Activated T-helper 17 cell treated with anti-CD3 and anti-CD28 coated beads, Interleukin-2, amount 50 U/mL, for 72 hours (primary cell): Measurements from ENCODE around the gene VKORC1L1. TPM values are rescaled to one million over a fixed set of nuclear protein-coding genes. Genes with fewer than 3 reads are reported as not detected.
"Not testable (repeated sequence)": the region's sequence is repeated elsewhere in the genome, so short reads cannot be mapped to it uniquely, and the experiment has no call there.

Experiments used
- ATAC-seq: fragments of 150-1000 bp; cut with Tn5 transposase; replicated peaks from 2 replicates; pipeline ENCODE4 v1.10.0; 2021; ENCODE audit warnings: mild to moderate bottlenecking, moderate library complexity
- H3K27ac Mint-ChIP-seq: one replicate; pipeline ENCODE4 v1.8.0; 2022; ENCODE audit warnings: mixed read lengths
- H3K27me3 Mint-ChIP-seq: one replicate; pipeline ENCODE4 v1.8.0; 2022; ENCODE audit warnings: mixed read lengths
- H3K36me3 Mint-ChIP-seq: one replicate; pipeline ENCODE4 v1.8.0; 2022; ENCODE audit warnings: low read depth, mild to moderate bottlenecking, mixed read lengths
- H3K4me1 Mint-ChIP-seq: one replicate; pipeline ENCODE4 v1.8.0; 2022; ENCODE audit warnings: mixed read lengths
- H3K4me3 Mint-ChIP-seq: one replicate; pipeline ENCODE4 v1.8.0; 2022; ENCODE audit warnings: mild to moderate bottlenecking, mixed read lengths
- H3K9me3 Mint-ChIP-seq: one replicate; pipeline ENCODE4 v1.8.0; 2022; ENCODE audit warnings: mixed read lengths
- total RNA-seq, 2 donors: library from RNA; stranded (reverse); gene quantifications; one replicate each; pipeline ENCODE4 v1.2.3, GENCODE V29; 2022

The VKORC1L1 gene
- total RNA-seq, 2 donors from 2014 or later: 10.4 to 22.8 TPM

- H3K36me3 Mint-ChIP-seq: peaks cover 23% of the 10 kb centered on the region
- not testable (repeated sequence) for H3K4me3 Mint-ChIP-seq, H3K4me1 Mint-ChIP-seq, ATAC-seq, H3K27me3 Mint-ChIP-seq, H3K27ac Mint-ChIP-seq
- H3K9me3 Mint-ChIP-seq: peaks cover 12% of the 10 kb centered on the region
Observed at GRCh38 chr7:65898677-65899447, 26.0 kb downstream of the VKORC1L1 start.

DNA sequence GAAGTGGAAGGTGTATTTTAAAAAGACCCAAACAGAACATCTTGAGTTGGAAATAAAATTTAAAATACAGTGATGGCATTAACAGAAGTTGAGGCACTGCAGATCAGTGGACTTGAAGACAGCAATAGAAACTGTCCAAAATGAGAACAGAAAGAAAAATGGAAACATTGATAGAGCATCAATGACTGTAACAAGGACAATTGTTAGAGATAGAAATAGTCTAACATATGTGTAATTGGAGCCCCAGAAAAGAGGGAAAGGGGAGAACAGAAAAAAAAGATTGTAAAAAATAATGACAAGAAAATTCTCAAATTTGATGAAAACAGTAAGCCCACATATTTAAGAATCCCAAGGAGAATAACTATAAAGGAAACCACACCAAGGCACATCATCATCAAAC lies 29.4 kb downstream of the VKORC1L1 start:
- peaks cover 5% of the 10 kb centered on the region for H3K4me1 Mint-ChIP-seq

DNA sequence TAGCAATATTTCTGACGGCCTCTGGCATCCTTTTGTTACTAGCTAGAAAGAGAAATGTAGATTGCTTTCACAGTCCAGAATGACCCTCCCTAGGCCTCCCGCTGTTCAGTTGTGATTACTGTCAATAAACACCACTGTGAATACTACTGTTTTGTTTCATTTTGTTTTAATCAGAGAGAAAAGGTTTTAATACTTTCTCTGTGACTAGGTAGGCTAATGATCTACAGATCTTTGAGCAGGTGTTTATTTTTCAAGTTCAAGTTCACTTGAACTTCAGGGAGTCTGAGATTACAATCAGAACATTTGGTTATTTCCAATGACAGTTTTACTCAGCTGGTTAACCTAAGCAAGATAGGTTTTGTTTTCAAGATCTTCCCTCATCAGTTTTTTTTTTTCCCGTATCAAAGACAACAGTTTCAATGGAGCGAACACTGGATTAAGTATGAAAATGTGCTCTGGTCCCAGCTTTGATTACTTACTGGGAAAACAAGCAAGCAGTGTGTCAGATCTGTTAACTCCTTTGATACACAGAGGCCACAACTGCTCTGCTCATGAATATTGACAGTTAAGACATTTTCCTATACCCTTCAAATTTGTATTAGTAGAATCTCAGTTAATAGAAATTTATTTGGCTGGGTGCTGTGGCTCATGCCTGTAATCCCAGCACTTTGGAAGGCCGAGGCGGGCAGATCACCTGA lies 34.8 kb downstream of the VKORC1L1 start:
- Mint-ChIP-seq H3K27ac (no peak overlapping the region), H3K4me3 (no peak overlapping the region), H3K27me3 (no peaks in the 10 kb centered on the region), H3K36me3 (peaks cover under 1% of the 10 kb centered on the region), H3K9me3 (no peaks in the 10 kb centered on the region), H3K4me1 (peaks cover 5% of the 10 kb centered on the region)
- no peak for ATAC-seq

More for the DNA sequence above, 29.4 kb downstream of the VKORC1L1 start:
- no peaks in the 10 kb centered on the region for H3K27me3 Mint-ChIP-seq
- peaks cover 12% of the 10 kb centered on the region for H3K9me3 Mint-ChIP-seq
- H3K4me3 Mint-ChIP-seq: no peak overlapping the region
- H3K36me3 Mint-ChIP-seq: peaks cover 23% of the 10 kb centered on the region
- no peak for ATAC-seq
- no peak overlapping the region for H3K27ac Mint-ChIP-seq

DNA sequence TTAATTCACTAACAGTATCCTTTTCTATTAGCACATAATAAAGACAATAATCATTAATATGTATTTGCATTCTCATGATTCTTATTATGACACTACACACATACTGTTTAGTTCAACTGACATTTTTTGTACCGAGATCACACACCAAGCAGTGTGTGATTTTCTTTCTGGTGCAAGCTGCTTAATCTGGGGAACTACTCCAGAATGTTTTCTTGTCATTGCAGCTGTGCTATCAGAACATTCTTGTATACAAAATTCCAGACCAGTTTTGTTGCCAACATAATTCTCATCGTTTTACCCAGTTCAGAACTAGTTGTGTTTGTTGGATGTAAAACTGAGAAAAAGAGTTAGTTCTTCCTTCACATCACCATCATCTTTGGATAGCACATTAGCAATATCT lies 37.4 kb downstream of the VKORC1L1 start:
- H3K27me3 Mint-ChIP-seq: no peaks in the 10 kb centered on the region
- ATAC-seq: no peak
- H3K4me1 Mint-ChIP-seq: peaks cover 5% of the 10 kb centered on the region
- no peak overlapping the region for H3K4me3 Mint-ChIP-seq
- H3K27ac Mint-ChIP-seq: no peak overlapping the region
- H3K9me3 Mint-ChIP-seq: no peaks in the 10 kb centered on the region
- no peaks in the 10 kb centered on the region for H3K36me3 Mint-ChIP-seq

- H3K9me3 Mint-ChIP-seq: no peaks in the 10 kb centered on the region
- H3K27me3 Mint-ChIP-seq: no peaks in the 10 kb centered on the region
- H3K27ac Mint-ChIP-seq: no peak overlapping the region
- no peaks in the 10 kb centered on the region for H3K36me3 Mint-ChIP-seq
- H3K4me3 Mint-ChIP-seq: no peak overlapping the region
- ATAC-seq: no peak
- peaks cover 8% of the 10 kb centered on the region for H3K4me1 Mint-ChIP-seq
Observed at GRCh38 chr7:65912237-65912636, 39.4 kb downstream of the VKORC1L1 start.

GRCh38 chr7:65915921-65916657 lies 43.2 kb downstream of the VKORC1L1 start:
- H3K9me3 Mint-ChIP-seq: no peaks in the 10 kb centered on the region
- no peak overlapping the region for H3K27ac Mint-ChIP-seq
- ATAC-seq: no peak
- H3K36me3 Mint-ChIP-seq: no peaks in the 10 kb centered on the region
- H3K4me1 Mint-ChIP-seq: peaks cover 14% of the 10 kb centered on the region
- H3K4me3 Mint-ChIP-seq: no peak overlapping the region
- no peaks in the 10 kb centered on the region for H3K27me3 Mint-ChIP-seq

DNA sequence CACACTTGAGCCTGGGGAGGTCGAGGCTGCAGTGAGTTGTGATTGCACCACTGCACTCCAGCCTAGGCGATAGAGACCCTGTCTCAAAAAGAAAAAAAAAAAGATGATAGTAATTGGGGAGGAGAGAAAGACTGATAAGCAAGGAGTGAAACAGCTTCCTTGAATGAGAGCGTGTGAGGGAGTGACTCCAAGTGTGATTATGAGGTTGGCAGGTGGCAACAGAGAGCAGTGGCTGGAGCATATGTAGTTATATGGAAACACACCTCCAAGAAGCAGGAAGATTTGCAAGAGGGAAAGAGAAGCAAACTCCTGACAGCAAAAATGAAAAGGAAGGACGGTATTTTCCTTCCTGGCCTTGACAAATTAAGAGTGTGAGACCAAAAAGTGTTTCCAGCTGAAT lies 50.4 kb downstream of the VKORC1L1 start:
- Mint-ChIP-seq H3K9me3 (no peaks in the 10 kb centered on the region), H3K36me3 (no peaks in the 10 kb centered on the region), H3K4me3 (no peak overlapping the region), H3K27ac (no peak overlapping the region), H3K4me1 (peaks cover 7% of the 10 kb centered on the region), H3K27me3 (no peaks in the 10 kb centered on the region)
- ATAC-seq: no peak

- H3K27me3 Mint-ChIP-seq: no peaks in the 10 kb centered on the region
- H3K9me3 Mint-ChIP-seq: no peaks in the 10 kb centered on the region
- no peak overlapping the region for H3K4me3 Mint-ChIP-seq
- ATAC-seq: no peak
- H3K36me3 Mint-ChIP-seq: no peaks in the 10 kb centered on the region
- H3K27ac Mint-ChIP-seq: no peak overlapping the region
- H3K4me1 Mint-ChIP-seq: peaks cover 7% of the 10 kb centered on the region
Observed at GRCh38 chr7:65924193-65924592, 51.3 kb downstream of the VKORC1L1 start.

- peaks cover 5% of the 10 kb centered on the region for H3K4me1 Mint-ChIP-seq
- H3K36me3 Mint-ChIP-seq: no peaks in the 10 kb centered on the region
- no peak for ATAC-seq
- no peak overlapping the region for H3K4me3 Mint-ChIP-seq
- no peak overlapping the region for H3K27ac Mint-ChIP-seq
- no peaks in the 10 kb centered on the region for H3K27me3 Mint-ChIP-seq
- H3K9me3 Mint-ChIP-seq: no peaks in the 10 kb centered on the region
Observed at GRCh38 chr7:65925040-65925439, 52.2 kb downstream of the VKORC1L1 start.

DNA sequence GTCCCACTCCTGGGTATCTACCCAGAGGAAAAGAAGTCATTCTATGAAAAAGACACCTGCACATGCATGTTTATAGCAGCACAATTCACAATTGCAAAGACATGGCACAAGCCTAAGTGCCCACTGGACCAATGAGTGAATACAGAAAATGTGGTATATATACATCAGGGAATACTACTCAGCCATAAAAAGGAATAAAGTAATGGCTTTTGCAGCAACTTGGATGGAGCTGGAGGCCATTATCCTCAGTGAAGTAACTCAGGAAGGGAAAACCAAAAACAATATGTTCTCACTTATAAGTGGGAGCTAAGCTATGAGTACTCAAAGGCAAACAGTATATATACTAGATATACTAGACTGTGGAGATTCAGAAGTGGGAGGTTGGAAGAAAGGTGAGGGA lies 53.7 kb downstream of the VKORC1L1 start:
- no peak for ATAC-seq
- Mint-ChIP-seq H3K9me3 (no peaks in the 10 kb centered on the region), H3K27ac (no peak overlapping the region), H3K36me3 (no peaks in the 10 kb centered on the region), H3K4me1 (peaks cover 9% of the 10 kb centered on the region), H3K4me3 (no peak overlapping the region), H3K27me3 (no peaks in the 10 kb centered on the region)

GRCh38 chr7:65927489-65928448 lies 54.9 kb downstream of the VKORC1L1 start:
- no peak for ATAC-seq
- H3K9me3 Mint-ChIP-seq: no peaks in the 10 kb centered on the region
- H3K4me3 Mint-ChIP-seq: no peak overlapping the region
- no peaks in the 10 kb centered on the region for H3K27me3 Mint-ChIP-seq
- peaks cover 11% of the 10 kb centered on the region for H3K4me1 Mint-ChIP-seq
- H3K27ac Mint-ChIP-seq: no peak overlapping the region
- no peaks in the 10 kb centered on the region for H3K36me3 Mint-ChIP-seq

DNA sequence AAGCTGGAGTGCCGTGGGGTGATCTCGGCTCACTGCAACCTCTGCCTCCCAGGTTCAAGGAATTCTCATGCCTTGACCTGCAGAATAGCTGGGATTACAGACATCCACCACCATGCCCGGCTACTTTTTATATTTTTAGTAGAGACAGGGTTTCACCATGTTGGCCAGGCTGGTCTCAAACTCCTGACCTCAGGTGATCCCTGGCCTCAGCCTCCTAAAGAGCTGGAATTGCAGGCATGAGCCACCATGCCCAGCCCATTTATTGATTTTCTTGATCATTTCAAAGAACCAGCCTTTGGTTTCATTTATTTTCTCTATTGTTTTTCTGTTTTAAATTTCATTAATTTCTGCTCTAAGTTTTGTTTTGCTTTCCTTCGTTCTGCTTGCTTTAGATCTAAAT lies 58.8 kb downstream of the VKORC1L1 start:
- Mint-ChIP-seq H3K27me3 (no peaks in the 10 kb centered on the region), H3K4me1 (peaks cover 23% of the 10 kb centered on the region), H3K36me3 (peaks cover 14% of the 10 kb centered on the region), H3K9me3 (peaks cover 3% of the 10 kb centered on the region), H3K27ac (no peak overlapping the region), H3K4me3 (no peak overlapping the region)
- ATAC-seq: no peak

DNA sequence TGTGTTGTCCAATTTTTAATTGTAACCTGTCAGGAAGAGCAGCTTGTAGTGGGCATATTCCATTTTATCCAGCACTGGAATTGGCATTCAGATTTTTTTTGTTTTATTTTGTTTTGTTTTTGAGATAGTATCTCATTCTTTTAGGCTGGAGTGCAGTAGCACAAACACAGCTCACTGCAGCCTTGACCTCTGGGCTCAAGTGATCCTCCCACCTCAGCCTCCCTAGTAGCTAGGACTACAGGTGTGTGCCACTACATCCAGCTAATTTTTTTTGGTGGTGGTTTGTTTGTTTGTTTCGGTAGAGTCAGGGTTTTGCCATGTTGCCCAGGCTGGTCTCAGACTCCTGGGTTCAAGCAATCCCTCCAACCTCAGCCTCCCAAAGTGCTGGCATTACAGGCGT lies 64.4 kb downstream of the VKORC1L1 start:
- Mint-ChIP-seq H3K27me3 (no peaks in the 10 kb centered on the region), H3K36me3 (peaks cover 36% of the 10 kb centered on the region), H3K9me3 (peaks cover 3% of the 10 kb centered on the region), H3K4me1 (peaks cover 20% of the 10 kb centered on the region), H3K27ac (no peak overlapping the region), H3K4me3 (no peak overlapping the region)
- no peak for ATAC-seq

- Mint-ChIP-seq H3K4me3 (no peak overlapping the region), H3K4me1 (peaks cover 20% of the 10 kb centered on the region), H3K9me3 (peaks cover 3% of the 10 kb centered on the region), H3K27ac (no peak overlapping the region), H3K36me3 (peaks cover 36% of the 10 kb centered on the region), H3K27me3 (no peaks in the 10 kb centered on the region)
- ATAC-seq: no peak
Observed at GRCh38 chr7:65938336-65938895, 65.5 kb downstream of the VKORC1L1 start.
